ENCODE results near the gene SLC35F4. TPM values are rescaled to one million over a fixed set of nuclear protein-coding genes. Genes with fewer than 3 reads are reported as not detected.

SLC35F4 gene
- total RNA-seq, 1 experiment from 2014 or later = not detected

DNA sequence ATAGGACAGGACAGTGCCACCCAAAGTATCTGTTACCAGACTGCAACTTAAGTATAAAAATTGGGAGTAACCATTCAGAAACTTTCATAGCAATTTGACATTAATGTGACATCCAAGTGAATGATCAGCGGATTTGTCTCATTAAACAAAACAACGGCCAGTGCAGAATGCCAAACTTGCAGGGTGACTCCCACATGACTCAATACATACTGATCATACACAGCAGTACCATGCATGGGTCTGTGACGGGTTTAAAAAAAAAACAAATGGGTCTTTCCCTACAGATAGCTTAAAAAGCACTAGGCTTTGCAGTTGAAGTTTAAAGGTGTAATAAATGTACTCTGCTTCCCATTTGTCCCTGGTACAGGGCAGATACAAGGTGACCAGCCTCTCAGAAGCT lies 116.6 kb downstream of the SLC35F4 start:
- H3K27me3 ChIP-seq (replicated peaks; ENCODE audit: insufficient read depth, low read depth, low read length, poor library complexity) = no peaks in the 10 kb centered on the region
- CTCF ChIA-PET = no interaction called here
- POLR2A ChIA-PET (ENCODE audit: low non-redundant PET) = no interaction called here
- BruUV-seq (replicated peaks) = no TSS peak
- no peak overlapping the region for H3K27ac ChIP-seq (ENCODE audit: low read depth, low read length, poor library complexity, severe bottlenecking)
- H3K36me3 ChIP-seq (ENCODE audit: insufficient read depth, low read length, poor library complexity, severe bottlenecking) = no peaks in the 10 kb centered on the region
- H3K9me3 ChIP-seq (ENCODE audit: low read depth, low read length, poor library complexity, severe bottlenecking) = no peaks in the 10 kb centered on the region
- DNase-seq (ENCODE audit: low spot score) = no peak
- intact Hi-C loops (cut with micrococcal nuclease; ENCODE audit: unreplicated experiment) = no loop called here
- peaks cover 7% of the 10 kb centered on the region for H3K4me1 ChIP-seq (ENCODE audit: insufficient read depth, low read length, poor library complexity, severe bottlenecking)
- TF ChIP-seq, protein P1, sequence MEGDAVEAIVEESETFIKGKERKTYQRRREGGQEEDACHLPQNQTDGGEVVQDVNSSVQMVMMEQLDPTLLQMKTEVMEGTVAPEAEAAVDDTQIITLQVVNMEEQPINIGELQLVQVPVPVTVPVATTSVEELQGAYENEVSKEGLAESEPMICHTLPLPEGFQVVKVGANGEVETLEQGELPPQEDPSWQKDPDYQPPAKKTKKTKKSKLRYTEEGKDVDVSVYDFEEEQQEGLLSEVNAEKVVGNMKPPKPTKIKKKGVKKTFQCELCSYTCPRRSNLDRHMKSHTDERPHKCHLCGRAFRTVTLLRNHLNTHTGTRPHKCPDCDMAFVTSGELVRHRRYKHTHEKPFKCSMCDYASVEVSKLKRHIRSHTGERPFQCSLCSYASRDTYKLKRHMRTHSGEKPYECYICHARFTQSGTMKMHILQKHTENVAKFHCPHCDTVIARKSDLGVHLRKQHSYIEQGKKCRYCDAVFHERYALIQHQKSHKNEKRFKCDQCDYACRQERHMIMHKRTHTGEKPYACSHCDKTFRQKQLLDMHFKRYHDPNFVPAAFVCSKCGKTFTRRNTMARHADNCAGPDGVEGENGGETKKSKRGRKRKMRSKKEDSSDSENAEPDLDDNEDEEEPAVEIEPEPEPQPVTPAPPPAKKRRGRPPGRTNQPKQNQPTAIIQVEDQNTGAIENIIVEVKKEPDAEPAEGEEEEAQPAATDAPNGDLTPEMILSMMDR (conservative IDR thresholded peaks at IDR 0.05; ENCODE audit: low read depth, low read length) = no peak
- TF ChIP-seq EZH2 (IDR thresholded peaks at IDR 0.05; ENCODE audit: borderline replicate concordance, low read depth, low read length, poor library complexity, severe bottlenecking) = no peak
- H3K4me3 ChIP-seq (ENCODE audit: low read depth, low read length, poor library complexity, severe bottlenecking) = no peak overlapping the region

DNA sequence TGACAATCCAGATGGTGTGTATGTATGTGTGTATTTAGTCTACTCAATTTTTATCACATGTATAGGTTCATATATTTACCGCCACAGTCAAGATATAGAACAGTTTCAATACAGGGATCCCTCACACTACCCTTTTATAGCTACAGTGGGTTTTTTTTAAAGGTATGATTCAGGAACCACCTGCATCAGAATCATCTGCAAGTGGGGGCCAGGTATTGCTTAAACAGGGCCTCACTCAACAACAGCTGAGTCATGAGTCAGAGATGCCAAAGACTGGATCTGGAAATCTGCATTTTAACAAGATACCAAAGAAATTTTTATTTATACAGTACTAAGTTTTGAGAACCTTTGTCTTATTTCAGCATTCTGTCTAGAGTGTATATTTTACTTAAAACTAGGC lies 117.6 kb downstream of the SLC35F4 start:
- no peaks in the 10 kb centered on the region for H3K27me3 ChIP-seq (replicated peaks; ENCODE audit: insufficient read depth, low read depth, low read length, poor library complexity)
- no peak for TF ChIP-seq EZH2 (IDR thresholded peaks at IDR 0.05; ENCODE audit: borderline replicate concordance, low read depth, low read length, poor library complexity, severe bottlenecking)
- TF ChIP-seq, protein P1 (conservative IDR thresholded peaks at IDR 0.05; ENCODE audit: low read depth, low read length) = no peak
- ChIA-PET POLR2A (ENCODE audit: low non-redundant PET) (no interaction called here), CTCF (interaction anchor here (0.6 kb wide), 1 partner anchor 221 kb away, joined by 3 read pairs; no protein-coding TSS in a partner anchor)
- H3K9me3 ChIP-seq (ENCODE audit: low read depth, low read length, poor library complexity, severe bottlenecking) = no peaks in the 10 kb centered on the region
- intact Hi-C loops (cut with micrococcal nuclease; ENCODE audit: unreplicated experiment) = no loop called here
- H3K36me3 ChIP-seq (ENCODE audit: insufficient read depth, low read length, poor library complexity, severe bottlenecking) = no peaks in the 10 kb centered on the region
- no peak for DNase-seq (ENCODE audit: low spot score)
- H3K27ac ChIP-seq (ENCODE audit: low read depth, low read length, poor library complexity, severe bottlenecking) = no peak overlapping the region
- peaks cover 7% of the 10 kb centered on the region for H3K4me1 ChIP-seq (ENCODE audit: insufficient read depth, low read length, poor library complexity, severe bottlenecking)
- BruUV-seq (replicated peaks) = no TSS peak
- H3K4me3 ChIP-seq (ENCODE audit: low read depth, low read length, poor library complexity, severe bottlenecking) = no peak overlapping the region

DNA sequence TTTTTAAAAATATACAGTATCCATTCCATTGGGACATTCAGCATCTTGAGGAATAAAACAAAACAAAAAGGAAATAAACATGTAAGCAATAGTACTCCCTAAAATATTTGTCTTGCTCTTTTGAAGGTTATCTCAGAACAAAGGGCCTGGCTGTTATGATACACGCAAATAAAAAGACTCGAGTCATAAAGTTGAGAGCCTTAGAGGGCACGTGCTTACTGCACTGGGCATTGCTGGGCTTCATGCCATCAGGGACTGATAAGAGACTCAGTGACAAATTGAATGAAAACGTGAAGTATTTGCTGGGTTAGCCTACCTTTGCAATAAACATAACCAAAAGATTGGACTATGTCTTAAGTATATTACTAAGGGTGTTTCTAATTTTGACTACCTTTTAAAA lies 118.9 kb downstream of the SLC35F4 start:
- no peak for DNase-seq (ENCODE audit: low spot score)
- intact Hi-C loops (cut with micrococcal nuclease; ENCODE audit: unreplicated experiment) = no loop called here

More for the DNA sequence above, 118.9 kb downstream of the SLC35F4 start:
- no peaks in the 10 kb centered on the region for H3K27me3 ChIP-seq (replicated peaks; ENCODE audit: insufficient read depth, low read depth, low read length, poor library complexity)
- POLR2A ChIA-PET (ENCODE audit: low non-redundant PET) = no interaction called here
- H3K4me1 ChIP-seq (ENCODE audit: insufficient read depth, low read length, poor library complexity, severe bottlenecking) = peaks cover 7% of the 10 kb centered on the region
- no peak overlapping the region for H3K4me3 ChIP-seq (ENCODE audit: low read depth, low read length, poor library complexity, severe bottlenecking)
- no TSS peak for BruUV-seq (replicated peaks)
- CTCF ChIA-PET = no interaction called here
- no peak overlapping the region for H3K27ac ChIP-seq (ENCODE audit: low read depth, low read length, poor library complexity, severe bottlenecking)
- no peaks in the 10 kb centered on the region for H3K36me3 ChIP-seq (ENCODE audit: insufficient read depth, low read length, poor library complexity, severe bottlenecking)
- H3K9me3 ChIP-seq (ENCODE audit: low read depth, low read length, poor library complexity, severe bottlenecking) = no peaks in the 10 kb centered on the region
- TF ChIP-seq, protein P1 (conservative IDR thresholded peaks at IDR 0.05; ENCODE audit: low read depth, low read length) = no peak
- no peak for TF ChIP-seq EZH2 (IDR thresholded peaks at IDR 0.05; ENCODE audit: borderline replicate concordance, low read depth, low read length, poor library complexity, severe bottlenecking)
